ENCODE data around the gene COL19A1.
"Not testable (repeated sequence)": the region's sequence is repeated elsewhere in the genome, so short reads cannot be mapped to it uniquely, and the experiment has no call there.

COL19A1 gene

DNA sequence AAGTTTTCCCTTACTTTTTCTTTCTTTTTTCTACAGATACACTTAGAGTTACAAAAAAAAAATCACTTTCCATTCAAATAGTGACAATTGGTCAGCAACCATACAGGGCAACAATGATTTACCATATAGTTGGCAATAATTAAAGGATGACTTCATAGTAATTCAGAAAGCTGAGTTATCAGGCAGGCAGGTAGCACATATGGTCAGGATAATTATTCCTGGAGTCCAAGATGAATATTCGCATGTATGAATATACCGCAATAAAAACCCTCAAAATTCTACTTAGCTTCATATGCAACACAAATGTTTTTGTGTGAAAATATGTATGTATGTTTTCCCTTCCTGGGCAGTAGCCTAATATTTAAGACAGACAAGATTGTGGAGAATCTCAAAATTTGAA is 34.5 kb downstream of the COL19A1 start:
- DNase-seq (ENCODE audit: low spot score), result no peak

- no peak for DNase-seq (ENCODE audit: low spot score)
These were observed 35.0 kb downstream of the COL19A1 start for GRCh38 chr6:69901361-69901760.

DNA sequence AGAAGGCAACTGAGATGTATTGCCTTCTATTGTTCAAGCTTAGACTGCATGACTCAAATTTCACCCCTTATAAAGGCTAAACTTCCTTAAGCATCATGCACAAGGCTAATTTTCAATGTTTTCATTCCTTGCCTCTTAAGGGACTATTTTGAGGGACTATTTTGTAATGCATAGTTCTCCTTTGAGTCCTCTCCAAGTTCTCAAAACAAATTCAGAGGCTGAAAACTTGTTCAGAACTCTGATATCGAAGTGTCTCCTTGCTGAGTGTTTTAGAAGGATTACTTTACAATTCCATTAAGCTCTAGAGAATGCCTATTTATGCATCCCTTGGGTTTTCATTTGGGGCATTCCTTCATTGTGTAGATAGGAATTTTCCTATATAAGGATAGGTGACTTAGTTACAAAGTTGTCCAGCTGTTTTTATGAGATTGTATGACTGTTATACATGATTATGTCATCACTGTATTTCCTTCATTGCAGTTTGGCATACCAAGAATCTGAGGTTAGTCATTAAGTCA is 41.7 kb downstream of the COL19A1 start:
- DNase-seq (ENCODE audit: low spot score), result no peak

- DNase-seq (ENCODE audit: low spot score), result no peak
These were observed 47.0 kb downstream of the COL19A1 start for GRCh38 chr6:69913361-69913760.

DNA sequence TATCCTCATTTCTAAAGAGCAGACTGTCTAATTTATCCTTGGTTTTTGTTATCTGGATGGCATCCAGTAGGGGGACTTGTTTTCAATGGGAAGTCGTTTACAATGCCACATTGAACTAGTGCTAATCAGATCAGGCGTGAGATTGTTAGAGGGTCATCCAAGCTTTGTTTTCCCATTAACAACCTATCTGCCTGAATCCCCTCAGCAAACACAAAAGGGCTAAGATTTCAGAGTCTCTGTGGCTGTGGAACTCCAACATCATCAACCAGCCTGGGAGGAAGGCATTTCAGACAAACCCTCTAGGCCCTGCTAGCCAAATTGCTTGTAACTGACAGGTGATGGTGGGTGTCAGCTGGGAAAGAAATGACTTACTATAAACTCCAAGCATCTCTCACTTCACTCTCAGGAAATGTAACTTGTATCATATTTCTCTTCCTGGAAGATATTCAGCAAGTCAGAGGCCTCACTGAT is 47.7 kb downstream of the COL19A1 start:
- DNase-seq (ENCODE audit: low spot score), result no peak

- DNase-seq (ENCODE audit: low spot score), result no peak
These were observed 49.0 kb downstream of the COL19A1 start for GRCh38 chr6:69915346-69915745.

DNA sequence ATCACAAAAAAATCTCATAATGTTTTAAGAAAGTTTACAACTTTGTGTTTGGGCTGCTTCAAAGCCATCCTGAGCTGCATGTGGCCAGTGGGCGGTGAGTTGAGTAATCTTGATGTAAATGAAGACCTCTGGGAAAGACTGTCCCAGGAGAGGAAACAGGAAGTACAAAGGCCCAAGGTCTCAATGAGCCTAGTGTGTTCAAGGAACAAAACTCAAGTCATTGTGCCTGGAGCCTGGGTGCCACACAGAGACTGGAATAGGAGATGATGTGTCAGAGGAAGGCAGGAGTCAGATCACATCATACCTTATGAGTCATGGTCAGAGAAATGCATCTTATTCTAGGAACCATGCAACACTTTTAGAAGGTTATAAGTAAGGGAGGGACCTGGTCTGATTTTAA is 51.5 kb downstream of the COL19A1 start:
- no peak for DNase-seq (ENCODE audit: low spot score)

GRCh38 chr6:69918813-69919475 is 52.6 kb downstream of the COL19A1 start:
- DNase-seq (ENCODE audit: low spot score), result no peak

DNA sequence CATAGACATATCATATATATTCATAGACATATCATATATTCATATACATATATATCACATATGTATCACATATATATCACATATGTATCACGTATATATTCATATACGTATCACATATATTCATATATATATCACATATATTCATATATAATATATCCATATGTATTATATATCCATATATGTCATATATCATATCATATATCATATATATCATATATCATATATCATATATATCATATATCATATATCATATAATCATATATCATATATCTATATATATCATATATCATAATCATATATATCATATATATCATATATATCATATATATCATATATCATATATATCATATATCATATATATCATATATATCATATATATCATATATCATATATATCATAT is 54.7 kb downstream of the COL19A1 start:
- DNase-seq (ENCODE audit: low spot score), result not testable (repeated sequence)

GRCh38 chr6:69921611-69922010 is 55.3 kb downstream of the COL19A1 start:
- not testable (repeated sequence) for DNase-seq (ENCODE audit: low spot score)

DNA sequence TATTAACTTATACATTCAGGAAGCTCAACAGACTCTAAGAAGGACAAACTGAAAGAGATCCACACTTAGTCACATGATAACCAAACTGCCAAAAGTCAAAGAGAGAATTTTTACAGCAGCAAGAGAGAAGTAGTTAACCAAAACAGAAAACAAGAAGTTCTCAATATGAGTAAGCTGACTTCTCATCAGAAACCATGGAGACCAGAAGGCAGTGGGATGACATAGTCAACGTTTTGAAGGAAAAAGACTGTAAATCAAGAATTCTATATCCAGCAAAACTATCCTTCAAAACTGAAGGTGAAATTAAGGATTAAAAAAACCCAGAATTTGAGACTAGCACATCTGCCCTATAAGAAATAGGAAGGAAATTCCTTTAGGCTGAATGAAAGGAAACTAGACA is 60.4 kb downstream of the COL19A1 start:
- DNase-seq (ENCODE audit: low spot score), result no peak

- no peak for DNase-seq (ENCODE audit: low spot score)
These were observed 66.9 kb downstream of the COL19A1 start for GRCh38 chr6:69933239-69933638.

DNA sequence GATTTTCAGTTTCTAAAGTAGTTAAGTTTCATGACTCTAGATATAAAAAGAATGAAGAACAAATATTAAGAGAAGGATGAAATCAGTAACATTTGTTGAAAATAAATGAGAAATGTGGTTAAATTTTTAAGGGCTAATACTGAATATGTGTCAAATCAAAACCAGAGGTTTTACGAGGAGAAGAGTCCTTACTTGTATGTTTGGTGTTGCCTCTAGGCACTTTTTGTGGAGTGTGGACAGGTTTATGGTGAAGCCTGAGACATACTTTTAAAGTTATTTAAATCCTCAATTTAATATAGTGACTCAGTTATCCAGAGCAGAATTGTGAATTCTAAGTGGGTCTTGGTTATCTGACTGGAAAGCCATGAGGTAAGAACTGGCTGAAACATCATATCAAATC is 68.7 kb downstream of the COL19A1 start:
- DNase-seq (ENCODE audit: low spot score), result no peak

GRCh38 chr6:69936674-69937363 is 70.5 kb downstream of the COL19A1 start:
- no peak for DNase-seq (ENCODE audit: low spot score)

GRCh38 chr6:69937402-69938136 is 71.2 kb downstream of the COL19A1 start:
- no peak for DNase-seq (ENCODE audit: low spot score)

DNA sequence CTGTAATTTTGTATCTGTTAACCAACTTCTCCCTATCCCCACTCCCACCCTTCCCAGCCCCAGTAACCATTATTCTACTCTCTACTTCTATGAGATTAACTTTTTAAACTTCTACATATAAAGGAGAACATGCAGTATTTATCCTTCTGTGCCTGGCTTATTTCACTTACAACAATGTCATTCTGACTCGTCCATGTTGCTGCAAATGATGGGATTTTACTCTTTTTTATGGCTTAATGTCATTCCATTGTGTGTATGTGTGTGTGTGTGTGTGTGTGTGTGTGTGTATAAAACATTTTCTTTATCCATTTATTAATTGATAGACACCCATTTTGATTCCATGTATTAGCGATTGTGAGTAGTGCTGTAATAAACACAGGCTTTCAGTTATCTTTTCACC is 76.1 kb downstream of the COL19A1 start:
- no peak for DNase-seq (ENCODE audit: low spot score)

DNA sequence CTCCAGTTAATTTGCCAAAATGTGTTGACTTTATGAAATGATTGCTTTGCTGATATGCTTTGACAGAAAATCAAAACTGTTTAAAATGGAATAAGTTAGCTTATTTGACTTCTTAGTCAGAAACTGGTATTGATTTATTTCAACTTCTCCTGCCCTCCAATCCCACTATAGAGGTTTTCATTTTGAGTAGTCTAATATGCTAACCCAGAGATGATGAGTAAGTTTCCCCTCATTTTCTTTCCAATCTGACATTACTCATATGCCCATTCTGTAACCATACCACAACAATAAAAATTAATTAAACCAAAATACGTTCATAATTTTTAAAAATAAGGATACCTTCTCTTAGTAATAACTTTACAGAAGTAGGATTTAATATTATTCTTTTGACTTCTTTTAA is 78.8 kb downstream of the COL19A1 start:
- no peak for DNase-seq (ENCODE audit: low spot score)

GRCh38 chr6:69948479-69949114 is 82.2 kb downstream of the COL19A1 start:
- DNase-seq (ENCODE audit: low spot score), result no peak

DNA sequence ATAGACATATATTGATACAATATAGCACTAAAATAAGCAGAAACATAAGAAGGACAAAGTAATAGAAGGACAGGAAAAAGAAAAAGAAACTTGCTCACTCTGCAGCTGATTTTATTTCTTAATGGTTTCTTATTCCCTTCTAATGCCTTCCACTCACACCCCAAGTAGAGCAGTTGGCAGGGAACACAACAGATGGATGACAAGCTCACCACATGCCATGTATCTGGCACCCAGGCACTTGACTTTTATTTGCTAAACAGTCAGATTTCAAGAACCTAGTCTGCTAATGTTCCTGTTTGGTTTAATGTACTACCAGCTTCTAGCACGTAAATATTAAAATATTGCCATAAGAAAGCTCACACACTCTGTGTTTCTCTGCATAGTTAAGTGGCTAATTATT is 87.1 kb downstream of the COL19A1 start:
- DNase-seq (ENCODE audit: low spot score), result no peak

DNA sequence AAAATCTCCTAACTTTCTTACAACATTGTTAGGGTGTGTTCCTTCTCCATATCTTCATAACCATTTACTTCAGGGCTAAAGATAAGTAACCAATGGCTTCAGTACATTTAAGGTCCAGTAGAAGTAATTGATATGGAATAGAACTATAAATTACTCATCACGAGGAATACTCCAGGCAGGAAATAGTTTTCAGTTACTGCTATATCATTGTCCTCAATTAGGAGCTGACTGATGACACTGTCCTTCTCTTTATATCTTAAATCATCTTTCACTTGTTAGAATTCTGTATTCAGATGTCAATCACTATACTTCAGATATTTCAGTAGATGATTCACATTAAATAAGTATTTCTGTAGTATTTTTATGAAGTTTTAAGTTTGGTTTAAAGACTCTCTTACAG is 88.4 kb downstream of the COL19A1 start:
- DNase-seq (ENCODE audit: low spot score), result no peak

DNA sequence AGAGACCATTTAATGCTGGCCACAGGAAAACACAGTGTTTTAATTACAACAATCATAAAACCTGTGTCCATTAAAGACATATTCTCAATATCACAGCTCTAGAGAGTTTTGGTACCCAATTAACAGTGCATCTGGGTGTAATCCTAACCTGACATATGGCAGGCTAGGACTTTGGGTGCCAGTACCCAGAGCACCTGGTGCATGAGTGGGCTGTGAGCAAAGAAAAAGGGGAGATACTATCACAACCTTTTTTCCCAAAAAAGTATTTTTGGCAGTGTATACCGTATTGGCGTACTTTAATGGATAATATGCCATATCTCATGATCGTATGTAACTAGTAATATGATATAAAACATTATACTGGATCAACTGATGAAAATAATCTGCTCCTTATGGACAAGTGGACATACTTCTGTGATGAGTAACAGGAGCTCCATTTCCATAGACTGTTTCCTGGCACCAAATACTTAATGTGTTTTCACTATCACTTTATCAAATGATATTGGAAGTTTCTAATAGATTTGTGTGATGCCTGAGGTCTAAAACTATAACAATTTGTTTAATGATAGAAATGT is 91.7 kb downstream of the COL19A1 start:
- DNase-seq (ENCODE audit: low spot score), result no peak

- DNase-seq (ENCODE audit: low spot score), result no peak
These were observed 92.6 kb downstream of the COL19A1 start for GRCh38 chr6:69958978-69959377.
